Measurements from ENCODE around the gene MYO1B.

DNA sequence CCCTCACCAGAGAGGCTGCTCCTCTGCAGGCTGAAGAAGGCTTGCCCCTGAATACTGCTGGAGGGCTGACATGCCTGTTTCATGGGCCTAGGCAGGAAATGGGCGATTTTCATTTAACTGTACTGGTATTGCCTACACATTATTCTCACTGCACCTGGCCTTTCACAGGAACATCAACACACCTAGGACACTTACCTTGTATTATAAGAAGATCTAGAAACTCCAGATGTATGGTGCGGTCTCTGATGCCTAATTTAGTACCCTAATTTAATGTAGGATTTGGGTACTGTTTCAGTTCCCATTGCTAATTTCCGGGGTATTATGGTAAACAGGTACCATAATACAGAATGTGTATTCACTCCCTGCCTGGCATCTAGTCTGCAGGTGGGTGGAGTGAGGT lies 146.0 kb downstream of the MYO1B start:
- TF ChIP-seq, protein P1, sequence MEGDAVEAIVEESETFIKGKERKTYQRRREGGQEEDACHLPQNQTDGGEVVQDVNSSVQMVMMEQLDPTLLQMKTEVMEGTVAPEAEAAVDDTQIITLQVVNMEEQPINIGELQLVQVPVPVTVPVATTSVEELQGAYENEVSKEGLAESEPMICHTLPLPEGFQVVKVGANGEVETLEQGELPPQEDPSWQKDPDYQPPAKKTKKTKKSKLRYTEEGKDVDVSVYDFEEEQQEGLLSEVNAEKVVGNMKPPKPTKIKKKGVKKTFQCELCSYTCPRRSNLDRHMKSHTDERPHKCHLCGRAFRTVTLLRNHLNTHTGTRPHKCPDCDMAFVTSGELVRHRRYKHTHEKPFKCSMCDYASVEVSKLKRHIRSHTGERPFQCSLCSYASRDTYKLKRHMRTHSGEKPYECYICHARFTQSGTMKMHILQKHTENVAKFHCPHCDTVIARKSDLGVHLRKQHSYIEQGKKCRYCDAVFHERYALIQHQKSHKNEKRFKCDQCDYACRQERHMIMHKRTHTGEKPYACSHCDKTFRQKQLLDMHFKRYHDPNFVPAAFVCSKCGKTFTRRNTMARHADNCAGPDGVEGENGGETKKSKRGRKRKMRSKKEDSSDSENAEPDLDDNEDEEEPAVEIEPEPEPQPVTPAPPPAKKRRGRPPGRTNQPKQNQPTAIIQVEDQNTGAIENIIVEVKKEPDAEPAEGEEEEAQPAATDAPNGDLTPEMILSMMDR (conservative IDR thresholded peaks at IDR 0.05 in 1 of 2, IDR thresholded peaks at IDR 0.05 in 1 of 2; ENCODE audit: extremely low read depth in 1 of 2, insufficient read depth in 1 of 2, low read depth in 1 of 2, low read length in 2 of 2), result no peak
- no peak for TF ChIP-seq EZH2 (IDR thresholded peaks at IDR 0.05; ENCODE audit: borderline replicate concordance, low read length)
